Measurements from ENCODE around the gene ABITRAM. TPM values are rescaled to one million over a fixed set of nuclear protein-coding genes. Genes with fewer than 3 reads are reported as not detected.

ABITRAM gene
- total and polyA plus RNA-seq, 2 of the 13 experiments (the other 11 are each of a cell fraction or from before 2014, with no cell fraction given): 10.2 to 21.6 TPM

GRCh38 chr9:108885643-108886348 lies 48.4 kb upstream of the ABITRAM start (continued):
- no peak for TF ChIP-seq ZNF451 (CRISPR knock-in tag; IDR thresholded peaks at IDR 0.05)
- TF ChIP-seq ZNF639 (CRISPR knock-in tag; conservative IDR thresholded peaks at IDR 0.05): 0 out of 2 replicates have a peak, but pooled peaks have one; percentile 27
- TF ChIP-seq MXI1 (IDR thresholded peaks at IDR 0.05; ENCODE audit: borderline replicate concordance, low read depth, low read length): peak; percentile 88; the same call in 2 of the 3 replicates
- TF ChIP-seq ZNF747 (CRISPR knock-in tag; IDR thresholded peaks at IDR 0.05; ENCODE audit: borderline replicate concordance): peak; percentile 87; the same call in 1 of the 2 replicates
- TF ChIP-seq SAP130 (CRISPR knock-in tag; IDR thresholded peaks at IDR 0.05; ENCODE audit: low read depth): peak; percentile 94
- no peak; the same call in 1 of the 2 replicates for TF ChIP-seq PHF20 (CRISPR knock-in tag; IDR thresholded peaks at IDR 0.05)
- peak; percentile 35; the same call in 1 of the 2 replicates for TF ChIP-seq ONECUT2 (CRISPR knock-in tag; IDR thresholded peaks at IDR 0.05)
- peak; percentile 98; the same call in 1 of the 2 replicates for TF ChIP-seq NFIB (CRISPR knock-in tag; IDR thresholded peaks at IDR 0.05; ENCODE audit: borderline replicate concordance)
- TF ChIP-seq ZBTB10 (CRISPR knock-in tag; IDR thresholded peaks at IDR 0.05; ENCODE audit: borderline replicate concordance): peak; percentile 75; the same call in 1 of the 2 replicates
- TF ChIP-seq CREBL2 (CRISPR knock-in tag; IDR thresholded peaks at IDR 0.05; ENCODE audit: borderline replicate concordance): no peak
- peak; percentile 84 for TF ChIP-seq ETV5 (CRISPR knock-in tag; IDR thresholded peaks at IDR 0.05; ENCODE audit: borderline replicate concordance)
- peak; percentile 83; the same call in 1 of the 2 replicates for TF ChIP-seq KLF11 (CRISPR knock-in tag; IDR thresholded peaks at IDR 0.05)
- TF ChIP-seq HNRNPK (IDR thresholded peaks at IDR 0.05; ENCODE audit: low read depth, low read length, poor library complexity, severe bottlenecking): peak; percentile 69
- TF ChIP-seq CHCHD3 (CRISPR knock-in tag; IDR thresholded peaks at IDR 0.05): no peak
- TF ChIP-seq MZF1 (CRISPR knock-in tag; IDR thresholded peaks at IDR 0.05; ENCODE audit: borderline replicate concordance): no peak
- no peak for TF ChIP-seq MLXIP (CRISPR knock-in tag; IDR thresholded peaks at IDR 0.05; ENCODE audit: borderline replicate concordance)
- peak in 1 of 2 experiments; percentile 98; a peak in 2 of 4 replicates for TF ChIP-seq KLF16 (CRISPR knock-in tag; IDR thresholded peaks at IDR 0.05)
- TF ChIP-seq ZSCAN20 (CRISPR knock-in tag; IDR thresholded peaks at IDR 0.05; ENCODE audit: borderline replicate concordance): 0 out of 2 replicates have a peak, but pooled peaks have one; percentile 13
- TF ChIP-seq MLX (CRISPR knock-in tag; IDR thresholded peaks at IDR 0.05): peak; percentile 95
